Inferior parietal cortex (tissue), 1 donor: ENCODE measurements around the gene TRMT11.
"Not testable (repeated sequence)": the region's sequence is repeated elsewhere in the genome, so short reads cannot be mapped to it uniquely, and the experiment has no call there.

Source experiments
- DNase-seq: peaks from one replicate; pipeline ENCODE4 v3.0.0-alpha.2; 2016; ENCODE audit errors: extremely low spot score

TRMT11 gene

DNA sequence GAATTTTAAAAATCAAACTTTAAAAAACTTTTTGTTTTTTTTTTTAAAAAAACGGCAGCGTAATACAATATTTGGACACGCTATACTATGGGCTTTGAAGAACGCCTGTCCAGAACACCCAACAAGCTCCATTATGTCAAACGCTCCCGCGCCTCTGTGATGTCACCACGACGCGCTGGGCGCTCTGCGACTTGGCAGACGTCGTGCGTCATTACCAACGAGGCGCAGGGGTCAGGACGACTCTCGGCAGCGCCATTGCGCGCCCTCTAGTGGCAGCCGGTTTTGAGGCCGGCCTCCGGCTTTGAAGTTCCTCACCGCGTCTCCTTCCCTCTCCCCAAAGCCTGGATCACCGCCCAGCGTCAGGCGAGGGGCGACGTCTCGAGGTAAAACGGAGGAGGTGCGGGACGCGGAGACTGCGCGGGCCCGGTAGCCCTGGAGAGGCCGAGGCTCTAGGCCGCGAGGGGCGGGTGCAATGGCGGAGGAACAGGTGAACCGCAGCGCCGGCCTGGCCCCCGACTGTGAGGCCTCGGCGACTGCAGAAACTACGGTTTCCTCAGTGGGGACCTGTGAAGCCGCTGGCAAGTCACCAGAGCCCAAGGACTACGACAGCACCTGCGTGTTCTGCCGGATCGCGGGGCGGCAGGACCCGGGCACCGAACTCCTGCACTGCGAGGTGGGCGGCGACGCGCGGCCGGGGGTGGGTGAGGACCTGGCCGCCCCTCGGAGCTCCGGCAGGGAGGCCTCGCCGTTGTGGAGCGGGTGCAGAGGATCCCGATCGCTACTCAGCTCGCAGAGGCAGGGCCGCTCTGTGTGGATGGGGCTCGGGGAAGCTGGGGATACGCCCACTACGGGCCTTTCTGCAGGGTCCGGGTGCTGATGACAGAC, 29.6 kb upstream of the TRMT11 start, which contains the start of gene HINT3:
TSS of gene HINT3 (plus strand) at position 265 of the 885 bp plus-strand sequence. CDS start at position 473, 208 bp downstream.
- DNase-seq = peak; percentile 99

DNA sequence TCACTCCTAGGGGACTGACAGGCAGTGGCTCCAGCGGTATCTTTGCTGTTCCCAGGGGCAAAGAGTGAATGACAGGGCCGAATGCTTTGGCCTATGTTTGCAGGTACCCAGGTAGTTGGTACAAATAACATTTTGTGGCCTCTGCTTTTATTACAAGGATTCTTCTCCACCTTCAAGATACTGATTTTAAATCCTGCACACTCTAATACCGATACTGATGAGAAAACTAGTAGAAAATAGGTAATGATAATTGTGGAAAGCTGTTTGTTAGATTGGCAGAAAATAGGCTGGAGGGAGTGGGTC, 29.0 kb upstream of the TRMT11 start:
- no peak for DNase-seq

- DNase-seq = peak; percentile 80
Observed at GRCh38 chr6:125957845-125958244, 28.5 kb upstream of the TRMT11 start.

- DNase-seq = no peak
Observed at GRCh38 chr6:125959041-125959440, 27.3 kb upstream of the TRMT11 start.

GRCh38 chr6:125961117-125961516, 25.2 kb upstream of the TRMT11 start:
- peak; percentile 69 for DNase-seq

DNA sequence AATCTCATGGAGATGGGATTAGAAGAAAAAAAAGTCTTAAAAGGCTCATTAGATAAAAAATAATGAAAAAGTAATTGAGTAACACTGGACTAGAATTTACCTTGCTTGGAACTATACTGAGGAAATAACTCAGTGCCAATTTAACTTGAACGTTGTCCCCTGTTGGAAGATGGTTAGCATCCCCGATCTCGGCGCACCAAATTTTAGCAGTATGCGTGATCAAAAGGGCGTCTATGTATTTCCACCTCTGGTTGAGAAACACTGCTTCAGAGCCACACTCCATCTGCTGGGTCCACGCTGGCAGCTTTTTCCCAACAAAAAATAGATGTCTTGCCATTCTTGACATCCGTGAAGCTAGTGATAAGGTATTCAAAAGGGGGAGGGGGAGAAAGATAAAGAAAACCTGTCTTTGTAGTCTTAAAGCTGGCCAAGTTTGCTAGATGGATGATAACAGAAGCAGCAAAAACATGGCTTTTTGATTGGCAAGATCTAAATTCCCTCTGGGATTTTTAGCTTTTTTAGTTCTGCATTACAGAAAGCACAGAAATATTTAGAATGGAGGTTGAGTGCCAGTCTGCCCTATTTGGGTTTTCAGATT, 23.3 kb upstream of the TRMT11 start:
- no peak for DNase-seq

DNA sequence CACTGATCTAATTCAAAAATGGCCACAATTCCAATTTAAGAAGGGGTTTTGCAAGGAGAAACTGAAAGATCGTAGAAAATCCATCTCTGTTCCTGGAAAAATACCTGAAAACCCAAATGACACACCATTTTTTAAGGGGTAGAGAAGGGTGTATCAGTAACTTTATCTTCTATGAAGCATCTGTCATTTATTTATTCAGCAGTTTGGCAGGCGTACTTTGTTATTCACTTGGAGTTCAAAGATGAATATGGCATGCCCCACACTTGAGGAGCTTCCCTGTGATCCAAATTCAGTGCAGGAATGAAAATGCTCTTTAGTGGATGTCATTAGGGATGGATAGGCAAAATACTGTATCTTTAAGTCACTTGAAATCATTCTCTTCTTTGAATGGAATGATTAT, 22.5 kb upstream of the TRMT11 start:
- no peak for DNase-seq

- no peak for DNase-seq
Observed at GRCh38 chr6:125966569-125966968, 19.8 kb upstream of the TRMT11 start.

DNA sequence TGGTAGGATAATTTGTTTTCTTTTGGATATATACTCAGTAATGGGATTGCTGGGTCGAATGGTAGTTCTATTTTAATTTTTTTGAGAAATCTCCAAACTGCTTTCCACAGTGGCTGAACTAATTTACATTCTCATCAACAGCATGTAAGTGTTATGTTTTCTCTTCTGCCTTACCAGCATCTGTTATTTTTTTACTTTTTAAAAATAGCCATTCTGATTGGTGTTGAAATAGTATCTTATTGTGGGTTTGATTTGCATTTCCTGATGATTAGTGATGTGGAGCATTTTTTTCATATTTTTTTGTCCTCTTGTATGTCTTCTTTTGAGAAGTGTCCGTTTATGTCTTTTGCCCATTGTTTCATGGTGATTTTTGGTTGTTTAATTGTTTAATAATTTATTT, 17.8 kb upstream of the TRMT11 start:
- no peak for DNase-seq

- DNase-seq = no peak
Observed at GRCh38 chr6:125970760-125971159, 15.6 kb upstream of the TRMT11 start.

DNA sequence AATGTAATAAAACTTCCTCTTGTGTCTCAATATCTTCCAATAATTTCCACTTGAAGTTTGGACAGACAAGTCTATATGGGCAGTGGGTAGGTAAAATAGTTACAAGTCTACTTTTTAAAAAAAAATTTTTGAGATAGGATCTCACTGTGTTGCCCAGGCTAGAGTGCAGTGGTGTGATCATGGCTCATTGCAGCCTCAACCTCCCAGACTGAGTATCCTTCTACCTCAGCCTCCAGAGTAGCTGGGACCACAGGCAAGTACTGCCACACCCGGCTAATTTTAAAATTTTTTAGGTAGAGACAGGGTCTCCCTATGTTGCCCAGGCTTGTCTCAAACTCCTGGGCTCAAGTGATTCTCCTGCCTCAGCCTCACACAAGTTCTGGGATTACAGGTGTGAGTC, 13.9 kb upstream of the TRMT11 start:
- not testable (repeated sequence) for DNase-seq

GRCh38 chr6:125974214-125974866, 12.0 kb upstream of the TRMT11 start:
- DNase-seq = peak; percentile 86

DNA sequence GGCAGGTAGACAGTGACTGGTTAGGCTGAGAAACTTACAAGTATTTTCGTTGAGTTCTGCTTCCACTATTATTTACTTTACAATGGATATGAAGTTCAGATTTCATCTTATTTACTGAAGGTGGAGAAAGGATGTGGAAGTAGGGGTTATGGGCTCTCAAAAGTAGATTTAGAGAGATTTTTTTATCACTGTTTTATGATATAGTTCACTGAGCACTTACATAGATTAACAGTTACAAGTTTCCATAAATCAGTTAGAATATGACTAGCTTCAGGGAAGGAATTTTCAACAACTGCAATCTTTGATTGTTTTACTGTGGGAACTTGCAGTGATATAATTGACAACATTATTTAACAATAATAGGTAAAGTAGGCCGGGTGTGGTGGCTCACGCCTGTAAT, 7.2 kb upstream of the TRMT11 start:
- DNase-seq = no peak

DNA sequence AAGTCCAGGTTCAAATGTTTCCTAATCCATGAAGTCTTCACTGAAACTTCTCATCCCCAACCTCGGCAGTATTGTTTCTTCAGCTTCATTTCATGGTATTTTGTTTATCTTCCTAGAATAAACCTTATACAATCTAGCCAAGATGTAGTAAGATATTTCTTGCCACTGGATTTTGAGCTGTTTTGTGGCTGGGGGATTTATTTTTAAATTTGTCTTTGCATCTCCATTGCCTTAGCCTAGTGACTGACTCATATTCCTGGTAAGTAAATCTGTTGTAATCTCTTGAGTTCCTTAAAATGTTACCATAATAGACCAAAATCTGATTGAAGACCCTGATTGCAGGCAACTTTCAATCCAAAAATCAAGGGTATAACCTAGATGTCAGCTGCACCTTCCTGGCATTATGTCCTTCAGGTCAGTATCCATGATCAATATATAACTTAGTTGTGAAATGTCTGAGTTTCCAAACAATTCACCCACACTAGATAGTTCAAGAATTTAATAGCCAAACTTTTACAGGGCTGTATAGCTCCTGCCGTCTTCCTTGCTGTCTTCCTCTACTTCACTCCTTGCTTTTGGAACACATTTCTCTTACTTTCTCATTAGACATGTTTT, 4.7 kb upstream of the TRMT11 start:
- no peak for DNase-seq

- no peak for DNase-seq
Observed at GRCh38 chr6:125983246-125983945, 2.9 kb upstream of the TRMT11 start.

DNA sequence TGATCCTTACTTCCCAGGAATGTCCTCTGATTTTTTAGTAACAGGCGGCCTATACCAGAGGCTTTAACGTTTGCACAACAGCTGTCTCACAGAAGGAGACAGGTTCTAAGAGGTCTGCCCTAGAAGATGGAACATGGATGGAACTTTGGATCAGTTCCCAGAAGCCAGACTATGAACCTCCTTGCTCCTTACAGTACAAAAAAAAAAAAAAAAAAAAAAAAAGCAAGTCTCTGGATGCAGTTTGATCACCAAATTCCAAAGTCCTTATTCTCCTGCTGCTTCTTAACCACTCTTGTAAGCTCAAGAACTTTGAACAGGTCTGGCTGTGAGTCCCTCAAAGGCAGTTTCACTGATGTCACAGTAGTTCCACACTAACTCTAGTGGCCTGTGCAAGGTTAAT, 2.0 kb upstream of the TRMT11 start:
- DNase-seq = no peak

DNA sequence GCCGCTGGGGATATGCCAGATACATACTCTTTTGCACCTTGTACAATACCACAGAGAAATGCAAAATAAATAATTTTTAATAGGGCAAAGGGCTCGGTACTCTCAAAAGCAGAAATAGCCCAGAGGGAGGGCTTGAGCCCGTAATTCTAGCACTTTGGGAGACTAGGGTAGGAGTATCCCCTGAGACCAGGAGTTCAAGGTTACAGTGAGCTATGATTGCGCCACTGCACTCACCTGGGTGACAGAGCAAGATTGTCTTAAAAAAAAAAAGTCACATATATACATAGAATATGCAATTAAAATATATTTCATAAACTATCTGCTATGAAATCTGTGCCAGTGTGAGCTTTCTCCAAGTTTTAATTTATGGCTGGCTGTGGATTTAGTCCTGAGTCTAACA, 818 bp upstream of the TRMT11 start:
- no peak for DNase-seq

DNA sequence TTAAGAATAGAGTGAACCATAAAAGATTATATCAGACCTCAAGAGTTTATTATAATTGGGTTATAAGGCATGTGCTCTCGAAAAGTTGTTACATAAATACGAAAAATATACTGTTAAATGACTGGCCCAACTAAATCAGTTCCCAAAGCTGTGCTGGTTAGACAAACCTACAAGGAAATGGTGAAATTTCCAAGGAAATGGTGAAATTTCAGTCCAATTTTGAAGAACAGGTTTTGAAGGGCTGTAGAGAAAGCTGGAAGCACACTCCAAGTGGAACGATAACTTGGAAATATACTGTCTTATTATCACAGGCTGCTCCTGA, 400 bp upstream of the TRMT11 start:
- no peak for DNase-seq

GRCh38 chr6:125987026-125987617, 782 bp downstream of the TRMT11 start:
- no peak for DNase-seq

DNA sequence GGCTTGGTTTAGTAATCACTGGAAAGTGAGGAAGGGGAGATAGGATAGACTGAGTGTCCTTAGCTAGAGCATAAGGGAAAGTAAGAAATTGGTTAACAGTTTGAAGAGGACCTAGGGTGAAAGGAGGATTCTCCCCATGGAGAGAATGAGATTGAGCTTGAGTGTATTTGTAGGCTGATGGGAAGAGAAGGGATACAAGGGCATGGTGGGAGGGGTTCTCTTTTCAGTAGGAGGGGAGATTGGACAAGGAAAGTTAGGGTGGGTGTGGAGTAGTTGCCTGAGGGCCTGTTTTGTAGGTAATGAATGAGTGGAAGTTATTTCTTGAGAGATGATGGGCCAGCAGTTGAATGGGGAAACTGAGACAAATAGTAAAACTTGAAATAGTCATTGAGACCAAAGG, 1.9 kb downstream of the TRMT11 start:
- DNase-seq = no peak

DNA sequence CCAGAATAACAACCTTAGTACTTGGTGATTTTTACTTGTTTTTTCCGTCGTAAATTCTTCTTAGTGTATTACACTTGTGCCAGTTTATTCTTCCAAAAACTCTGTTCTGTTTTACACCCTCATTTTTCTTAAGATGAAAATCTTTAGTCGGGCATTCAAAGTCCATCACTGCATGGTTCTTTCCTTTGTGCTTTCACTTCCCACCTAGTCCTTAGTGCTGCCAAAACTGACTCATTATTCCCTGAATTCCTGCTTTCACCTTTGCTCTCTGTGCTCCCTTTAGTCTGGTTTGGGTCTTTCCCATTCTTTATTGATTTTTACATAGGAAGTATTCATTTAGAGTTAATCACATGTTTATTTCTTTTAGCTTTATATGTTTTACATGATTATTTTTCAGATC, 3.3 kb downstream of the TRMT11 start:
- no peak for DNase-seq

DNA sequence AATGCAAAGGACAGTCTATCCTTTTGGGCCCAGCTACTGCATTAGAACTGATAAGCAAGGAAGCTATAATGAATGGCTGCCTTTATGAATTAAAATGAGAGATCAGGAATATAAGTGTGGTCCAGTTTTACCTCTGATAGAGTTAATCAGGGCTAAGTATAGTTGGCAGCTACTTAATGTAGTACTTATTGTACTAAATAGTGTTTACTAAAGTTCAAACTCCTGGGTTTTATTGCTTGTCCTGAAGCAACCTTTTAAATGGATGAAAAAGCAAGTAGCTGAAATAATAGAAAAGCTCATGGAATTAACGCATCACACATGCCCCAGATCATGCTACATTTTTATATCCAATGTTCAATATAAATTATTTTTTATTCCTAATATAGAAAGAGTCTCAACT, 5.3 kb downstream of the TRMT11 start:
- DNase-seq = no peak
